HG03196 (cell line): Measurements from ENCODE around the gene ATL3.
"Not testable (repeated sequence)": the region's sequence is repeated elsewhere in the genome, so short reads cannot be mapped to it uniquely, and the experiment has no call there.

Source experiments
- ATAC-seq: cut with Tn5 transposase; IDR thresholded peaks from one replicate; pipeline ENCODE4 v1.9.1; 2021; ENCODE audit not compliant: unreplicated experiment

The ATL3 gene

GRCh38 chr11:63671322-63672155 is at the start of gene ATL3:
TSS of gene ATL3 (minus strand) at chr11:63671376. CDS start at chr11:63671335, 41 bp downstream.
- peak; percentile 86 for ATAC-seq

GRCh38 chr11:63720611-63721010 is 49.4 kb upstream of the ATL3 start:
- ATAC-seq, result no peak

- ATAC-seq, result no peak
These were observed 48.8 kb upstream of the ATL3 start for GRCh38 chr11:63719987-63720386.

GRCh38 chr11:63719001-63719400 is 47.8 kb upstream of the ATL3 start:
- no peak for ATAC-seq

GRCh38 chr11:63716046-63716445 is 44.9 kb upstream of the ATL3 start:
- ATAC-seq, result no peak

- no peak for ATAC-seq
These were observed 42.6 kb upstream of the ATL3 start for GRCh38 chr11:63713766-63714165.

- ATAC-seq, result no peak
These were observed 40.7 kb upstream of the ATL3 start for GRCh38 chr11:63711838-63712237.

GRCh38 chr11:63710476-63711217 is 39.5 kb upstream of the ATL3 start:
- ATAC-seq, result no peak

- no peak for ATAC-seq
These were observed 38.2 kb upstream of the ATL3 start for GRCh38 chr11:63709336-63709884.

- ATAC-seq, result no peak
These were observed 37.6 kb upstream of the ATL3 start for GRCh38 chr11:63708764-63709163.

- ATAC-seq, result no peak
These were observed 34.4 kb upstream of the ATL3 start for GRCh38 chr11:63705526-63705925.

GRCh38 chr11:63699896-63700295 is 28.7 kb upstream of the ATL3 start:
- ATAC-seq, result no peak

- ATAC-seq, result no peak
These were observed 28.0 kb upstream of the ATL3 start for GRCh38 chr11:63698976-63699733.

GRCh38 chr11:63694596-63694995 is 23.4 kb upstream of the ATL3 start:
- no peak for ATAC-seq

GRCh38 chr11:63687845-63688244 is 16.7 kb upstream of the ATL3 start:
- ATAC-seq, result no peak

GRCh38 chr11:63686926-63687325 is 15.8 kb upstream of the ATL3 start:
- ATAC-seq, result no peak

- ATAC-seq, result not testable (repeated sequence)
These were observed 14.1 kb upstream of the ATL3 start for GRCh38 chr11:63685158-63685721.

- no peak for ATAC-seq
These were observed 12.2 kb upstream of the ATL3 start for GRCh38 chr11:63683133-63683991.

- ATAC-seq, result no peak
These were observed 11.2 kb upstream of the ATL3 start for GRCh38 chr11:63682066-63683021.
